ENCODE data around the gene HMX1.

HMX1 gene

DNA sequence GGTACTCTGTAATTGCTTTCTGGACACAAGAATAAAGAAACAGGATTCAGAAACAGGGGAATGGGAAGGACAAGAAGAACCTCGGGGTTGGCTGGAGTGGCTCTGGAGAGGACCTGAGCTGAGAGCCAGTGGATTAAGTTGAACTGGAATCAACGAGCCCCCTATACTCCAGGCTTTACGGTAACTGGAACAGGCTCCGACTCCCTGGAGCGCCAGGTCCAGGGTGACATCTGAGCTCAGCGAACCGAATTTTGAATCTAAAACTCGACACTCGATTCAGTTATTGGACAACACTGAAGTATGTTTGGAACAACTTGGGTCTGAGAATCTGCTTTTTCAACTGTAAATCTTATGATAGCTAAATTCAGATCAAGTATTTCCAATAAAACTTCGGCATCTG, 23.9 kb downstream of the HMX1 start:
- no peaks in the 10 kb centered on the region for H3K9me3 Mint-ChIP-seq
- no peak overlapping the region for H3K4me3 Mint-ChIP-seq
- H3K27me3 Mint-ChIP-seq = peaks cover 2% of the 10 kb centered on the region
- H3K36me3 Mint-ChIP-seq = no peaks in the 10 kb centered on the region
- H3K27ac Mint-ChIP-seq = no peak overlapping the region
- no peaks in the 10 kb centered on the region for H3K4me1 Mint-ChIP-seq

GRCh38 chr4:8847331-8847730, 24.3 kb downstream of the HMX1 start:
- no peak overlapping the region for H3K27ac Mint-ChIP-seq
- H3K27me3 Mint-ChIP-seq = peaks cover 2% of the 10 kb centered on the region
- H3K4me3 Mint-ChIP-seq = no peak overlapping the region
- H3K9me3 Mint-ChIP-seq = no peaks in the 10 kb centered on the region
- H3K36me3 Mint-ChIP-seq = no peaks in the 10 kb centered on the region
- no peaks in the 10 kb centered on the region for H3K4me1 Mint-ChIP-seq

DNA sequence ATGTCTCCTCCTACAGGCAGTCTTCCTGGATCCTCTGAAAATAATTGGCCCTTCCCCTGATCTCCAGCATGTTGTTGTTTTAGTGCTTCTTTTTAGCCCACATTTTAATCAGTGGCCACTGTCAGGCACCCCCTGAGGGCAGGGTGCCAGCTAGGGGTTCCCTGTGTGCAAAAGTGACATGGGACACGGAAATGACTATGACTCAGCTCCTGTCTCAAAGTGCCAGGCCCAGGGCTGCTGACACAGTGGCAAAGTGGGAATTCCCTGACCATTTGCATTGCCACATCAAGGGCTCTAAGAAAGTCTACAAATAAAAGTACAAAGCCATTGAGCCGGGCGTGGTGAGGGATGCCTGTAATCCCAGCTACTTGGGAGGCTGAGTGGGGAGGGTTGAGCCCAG, 24.8 kb downstream of the HMX1 start:
- H3K27me3 Mint-ChIP-seq = no peaks in the 10 kb centered on the region
- H3K36me3 Mint-ChIP-seq = no peaks in the 10 kb centered on the region
- no peaks in the 10 kb centered on the region for H3K4me1 Mint-ChIP-seq
- no peaks in the 10 kb centered on the region for H3K9me3 Mint-ChIP-seq
- no peak overlapping the region for H3K4me3 Mint-ChIP-seq
- H3K27ac Mint-ChIP-seq = no peak overlapping the region

GRCh38 chr4:8846046-8846720, 25.5 kb downstream of the HMX1 start:
- Mint-ChIP-seq H3K27ac (no peak overlapping the region), H3K4me1 (no peaks in the 10 kb centered on the region), H3K36me3 (no peaks in the 10 kb centered on the region), H3K27me3 (no peaks in the 10 kb centered on the region), H3K4me3 (no peak overlapping the region), H3K9me3 (no peaks in the 10 kb centered on the region)

DNA sequence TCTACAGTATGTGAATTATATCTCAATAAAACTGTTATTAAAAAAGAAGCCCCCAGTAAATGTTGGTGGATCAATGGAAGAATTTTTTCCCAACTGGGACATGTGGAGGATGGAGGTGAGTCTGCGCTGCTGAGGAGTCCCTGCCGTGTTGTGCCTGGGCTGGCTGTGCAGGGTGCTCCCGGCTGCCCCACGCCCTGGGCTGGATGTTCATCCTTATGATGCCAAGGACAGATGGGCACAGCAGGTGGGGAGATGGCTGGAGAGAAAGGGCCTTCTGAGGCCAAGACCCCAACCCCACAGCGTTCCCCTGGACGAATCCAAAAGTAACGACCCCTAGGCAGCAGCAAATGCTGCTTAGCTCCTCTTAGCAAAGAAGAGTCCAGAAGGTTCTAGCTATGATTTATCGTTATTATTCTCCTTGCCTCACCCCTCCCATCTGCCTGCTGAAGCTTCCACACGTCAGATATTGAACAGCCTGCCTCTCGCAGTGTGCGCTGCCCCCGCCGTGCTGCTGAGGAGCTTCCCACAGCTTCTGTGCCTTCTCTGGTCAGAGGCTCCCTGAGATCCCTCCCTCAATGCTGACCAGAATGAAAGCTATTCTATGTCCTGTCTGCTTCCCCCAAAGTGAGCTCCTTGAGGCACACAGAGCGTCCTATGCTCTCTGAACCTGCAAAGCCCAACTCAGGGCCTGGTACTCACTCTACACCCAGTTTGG, 26.5 kb downstream of the HMX1 start:
- Mint-ChIP-seq H3K36me3 (no peaks in the 10 kb centered on the region), H3K4me1 (no peaks in the 10 kb centered on the region), H3K9me3 (no peaks in the 10 kb centered on the region), H3K4me3 (no peak overlapping the region), H3K27ac (no peak overlapping the region), H3K27me3 (no peaks in the 10 kb centered on the region)

DNA sequence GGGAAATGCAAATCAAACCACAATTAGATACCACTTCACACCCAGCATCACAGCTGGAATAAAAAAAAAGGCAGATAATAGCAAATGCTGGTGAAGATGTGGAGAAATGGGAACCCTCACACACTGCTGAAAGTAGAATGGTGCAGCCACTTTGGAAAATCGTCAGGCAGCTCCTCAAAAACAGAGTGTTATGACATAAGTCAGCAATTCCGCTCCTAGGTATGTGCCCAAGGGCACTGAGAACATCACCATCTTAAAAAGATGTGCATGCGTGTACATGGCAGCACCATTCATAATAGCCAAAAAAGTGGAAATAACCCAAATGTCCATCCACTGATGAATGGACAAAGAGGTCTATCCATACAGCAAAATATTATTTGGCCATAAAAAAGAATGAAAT, 28.0 kb downstream of the HMX1 start:
- Mint-ChIP-seq H3K36me3 (no peaks in the 10 kb centered on the region), H3K9me3 (no peaks in the 10 kb centered on the region), H3K4me1 (no peaks in the 10 kb centered on the region), H3K4me3 (no peak overlapping the region), H3K27me3 (no peaks in the 10 kb centered on the region), H3K27ac (no peak overlapping the region)

DNA sequence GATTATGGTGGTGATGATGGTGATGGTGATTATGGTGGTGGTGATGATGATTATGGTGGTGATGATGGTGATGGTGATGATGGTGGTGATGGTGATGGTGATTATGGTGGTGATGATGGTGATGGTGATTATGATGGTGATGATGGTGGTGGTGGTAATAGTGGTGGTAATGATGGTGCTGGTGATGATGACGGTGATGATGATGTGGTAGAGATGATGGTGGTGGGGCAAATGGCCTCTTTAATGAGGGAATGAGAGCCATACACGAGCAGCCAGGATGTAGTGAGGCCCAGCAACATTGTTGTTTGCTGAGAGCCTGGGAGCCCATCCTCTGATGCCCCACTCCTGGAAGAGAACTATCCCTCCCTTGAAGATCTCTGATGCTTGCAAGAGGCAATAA, 29.0 kb downstream of the HMX1 start:
- no peaks in the 10 kb centered on the region for H3K36me3 Mint-ChIP-seq
- no peak overlapping the region for H3K4me3 Mint-ChIP-seq
- H3K27ac Mint-ChIP-seq = no peak overlapping the region
- peaks cover 2% of the 10 kb centered on the region for H3K27me3 Mint-ChIP-seq
- H3K4me1 Mint-ChIP-seq = no peaks in the 10 kb centered on the region
- H3K9me3 Mint-ChIP-seq = no peaks in the 10 kb centered on the region

DNA sequence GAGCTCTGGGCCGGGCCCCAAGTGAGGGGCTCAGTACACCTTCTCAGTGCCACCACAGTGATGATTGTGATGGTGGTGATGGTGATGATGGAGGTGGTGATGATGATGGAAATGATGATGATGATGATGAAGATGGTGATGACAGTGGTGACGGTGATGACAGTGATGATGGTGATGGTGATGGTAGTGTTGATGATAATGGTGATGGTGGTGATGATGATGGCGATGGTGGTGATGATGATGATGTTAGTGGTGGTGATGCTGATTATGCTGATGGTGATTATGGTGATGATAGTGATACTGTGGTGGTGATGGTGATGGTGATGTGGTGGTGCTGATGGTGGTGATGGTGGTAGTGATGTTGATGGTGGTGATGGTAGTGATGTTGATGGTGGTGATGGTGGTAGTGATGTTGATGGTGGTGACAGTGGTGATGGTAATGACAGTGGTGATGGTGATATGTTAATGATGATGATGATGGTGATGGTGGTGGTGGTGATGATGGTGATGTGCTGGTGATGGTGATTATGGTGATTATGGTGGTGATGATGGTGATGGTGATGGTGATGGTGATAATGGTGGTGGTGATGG, 29.9 kb downstream of the HMX1 start:
- Mint-ChIP-seq H3K36me3 (no peaks in the 10 kb centered on the region), H3K4me3 (no peak overlapping the region), H3K27ac (no peak overlapping the region), H3K9me3 (no peaks in the 10 kb centered on the region), H3K4me1 (no peaks in the 10 kb centered on the region), H3K27me3 (peaks cover 2% of the 10 kb centered on the region)

- Mint-ChIP-seq H3K27me3 (peaks cover 2% of the 10 kb centered on the region), H3K36me3 (no peaks in the 10 kb centered on the region), H3K27ac (no peak overlapping the region), H3K4me3 (no peak overlapping the region), H3K9me3 (no peaks in the 10 kb centered on the region), H3K4me1 (no peaks in the 10 kb centered on the region)
These were observed 30.7 kb downstream of the HMX1 start for GRCh38 chr4:8840816-8841455.

DNA sequence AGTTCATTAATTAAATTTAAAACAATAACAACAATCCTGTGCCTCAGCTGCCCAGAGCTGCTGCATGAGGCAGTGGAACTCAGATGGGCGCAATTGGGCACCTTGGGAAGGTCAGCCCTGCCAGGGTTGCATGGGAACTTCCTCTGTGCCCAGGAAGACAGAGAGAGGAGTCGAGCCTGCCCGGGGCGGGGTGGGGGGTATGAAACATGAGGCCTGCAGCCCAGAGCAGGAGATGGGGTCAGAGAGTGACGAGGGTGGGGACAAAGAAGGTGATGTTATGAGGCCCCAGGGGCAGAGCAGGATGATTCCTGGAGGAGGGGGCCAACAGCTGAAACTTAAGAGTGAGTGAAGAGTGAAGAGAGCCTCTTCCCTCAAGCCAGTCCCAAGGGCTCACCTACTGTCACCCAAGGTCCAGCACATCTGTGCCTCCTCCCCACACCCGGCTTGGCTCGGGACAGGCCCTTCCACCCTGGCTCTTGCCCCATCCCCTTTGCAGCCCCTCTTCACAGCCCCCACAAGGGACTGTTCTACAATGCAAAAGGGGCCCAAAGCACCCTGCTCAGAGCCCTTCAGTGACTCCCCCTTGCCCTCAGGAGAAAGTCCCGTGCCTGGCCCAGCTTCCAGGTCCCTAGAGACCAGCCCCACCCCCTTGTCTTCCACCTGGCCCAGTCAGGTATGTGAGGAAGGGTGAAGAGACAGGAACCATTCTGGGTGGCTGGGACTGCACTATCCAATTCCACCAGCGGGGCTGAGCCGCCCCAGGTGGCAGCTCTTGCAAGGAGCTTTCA, 31.4 kb downstream of the HMX1 start:
- Mint-ChIP-seq H3K36me3 (no peaks in the 10 kb centered on the region), H3K9me3 (no peaks in the 10 kb centered on the region), H3K4me3 (no peak overlapping the region), H3K4me1 (no peaks in the 10 kb centered on the region), H3K27me3 (peaks cover 2% of the 10 kb centered on the region), H3K27ac (no peak overlapping the region)

DNA sequence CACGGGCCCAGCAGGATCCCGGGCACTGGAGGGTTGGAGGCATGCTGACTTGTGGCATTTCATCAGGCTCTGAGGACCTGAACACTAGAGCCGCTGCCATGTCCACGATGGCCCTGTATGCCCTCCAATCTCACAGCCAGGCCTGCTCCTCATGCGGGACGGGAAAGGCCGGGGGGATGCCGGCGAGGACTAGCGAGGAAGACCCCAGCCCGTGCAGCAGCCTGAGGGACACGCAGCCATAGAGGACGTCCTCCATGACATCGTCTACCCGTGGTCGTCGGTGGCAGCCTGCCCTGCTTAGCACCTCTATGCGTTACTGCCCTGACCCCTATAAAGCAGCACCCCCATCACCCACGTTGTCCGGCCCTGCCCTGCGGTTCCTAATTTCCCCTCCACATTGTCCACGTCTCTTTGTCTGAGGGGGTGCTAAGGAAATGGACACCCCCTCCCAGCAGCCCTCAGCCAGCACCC, 32.6 kb downstream of the HMX1 start:
- H3K27me3 Mint-ChIP-seq = peaks cover 2% of the 10 kb centered on the region
- no peaks in the 10 kb centered on the region for H3K9me3 Mint-ChIP-seq
- no peak overlapping the region for H3K4me3 Mint-ChIP-seq
- no peak overlapping the region for H3K27ac Mint-ChIP-seq
- H3K4me1 Mint-ChIP-seq = no peaks in the 10 kb centered on the region
- no peaks in the 10 kb centered on the region for H3K36me3 Mint-ChIP-seq

GRCh38 chr4:8838296-8838960, 33.2 kb downstream of the HMX1 start:
- H3K9me3 Mint-ChIP-seq = no peaks in the 10 kb centered on the region
- H3K36me3 Mint-ChIP-seq = no peaks in the 10 kb centered on the region
- no peak overlapping the region for H3K27ac Mint-ChIP-seq
- no peak overlapping the region for H3K4me3 Mint-ChIP-seq
- H3K27me3 Mint-ChIP-seq = peaks cover 2% of the 10 kb centered on the region
- H3K4me1 Mint-ChIP-seq = no peaks in the 10 kb centered on the region

GRCh38 chr4:8837181-8837841, 34.3 kb downstream of the HMX1 start:
- no peaks in the 10 kb centered on the region for H3K4me1 Mint-ChIP-seq
- no peak overlapping the region for H3K4me3 Mint-ChIP-seq
- H3K9me3 Mint-ChIP-seq = no peaks in the 10 kb centered on the region
- H3K36me3 Mint-ChIP-seq = no peaks in the 10 kb centered on the region
- H3K27ac Mint-ChIP-seq = no peak overlapping the region
- peaks cover 2% of the 10 kb centered on the region for H3K27me3 Mint-ChIP-seq

DNA sequence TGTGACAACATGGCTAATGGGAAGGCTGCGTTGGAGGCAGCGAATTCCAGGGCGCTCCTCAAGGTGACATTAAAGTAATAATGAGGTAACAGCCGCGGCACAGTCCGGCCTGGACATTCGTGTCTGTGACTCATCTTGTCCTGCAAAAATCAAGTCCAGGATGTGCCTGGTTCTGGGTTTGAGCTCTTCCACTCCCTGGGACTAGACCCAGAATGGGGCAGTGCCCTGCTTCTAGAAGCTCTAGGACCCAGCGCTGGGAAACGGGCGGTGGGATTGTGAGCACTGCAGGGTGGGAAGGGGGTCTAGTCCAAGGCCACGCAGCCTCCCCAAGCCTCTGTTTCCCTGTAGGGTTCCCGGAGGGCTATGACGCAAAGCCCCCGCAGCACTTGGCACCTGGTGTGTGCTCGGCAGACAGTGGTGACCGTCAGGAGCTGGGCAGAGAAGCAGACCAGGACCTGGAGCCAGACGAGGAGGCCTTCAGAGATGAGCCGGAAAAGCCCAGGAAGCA, 34.9 kb downstream of the HMX1 start:
- Mint-ChIP-seq H3K9me3 (no peaks in the 10 kb centered on the region), H3K27ac (no peak overlapping the region), H3K4me3 (no peak overlapping the region), H3K36me3 (no peaks in the 10 kb centered on the region), H3K4me1 (no peaks in the 10 kb centered on the region), H3K27me3 (peaks cover 2% of the 10 kb centered on the region)

All from activated naive CD4-positive, alpha-beta T cell treated with anti-CD3 and anti-CD28 coated beads, Interleukin-2, amount 50 U/mL, for 24 hours (primary cell).